Osteocyte (in vitro differentiated cells): ENCODE results near the gene ABHD16A. TPM values are rescaled to one million over a fixed set of nuclear protein-coding genes. Genes with fewer than 3 reads are reported as not detected.

Source experiments
- DNase-seq: peaks from one replicate; pipeline ENCODE4 v3.0.0; 2021; ENCODE audit warnings: mixed read lengths; ENCODE audit not compliant: unreplicated experiment; ENCODE audit errors: extremely low spot score
- H3K27ac Mint-ChIP-seq: one replicate; pipeline ENCODE4 v1.8.0; 2021; ENCODE audit warnings: mild to moderate bottlenecking, mixed read lengths; ENCODE audit not compliant: unreplicated experiment
- H3K27me3 Mint-ChIP-seq: one replicate; pipeline ENCODE4 v1.8.0; 2021; ENCODE audit warnings: mixed read lengths; ENCODE audit not compliant: unreplicated experiment
- H3K36me3 Mint-ChIP-seq: one replicate; pipeline ENCODE4 v1.8.0; 2021; ENCODE audit warnings: mixed read lengths; ENCODE audit not compliant: unreplicated experiment
- H3K4me1 Mint-ChIP-seq: one replicate; pipeline ENCODE4 v1.8.0; 2021; ENCODE audit warnings: mixed read lengths; ENCODE audit not compliant: unreplicated experiment
- H3K4me3 Mint-ChIP-seq: one replicate; pipeline ENCODE4 v1.8.0; 2021; ENCODE audit warnings: mild to moderate bottlenecking, moderate library complexity, mixed read lengths; ENCODE audit not compliant: unreplicated experiment
- H3K9me3 Mint-ChIP-seq: one replicate; pipeline ENCODE4 v1.8.0; 2021; ENCODE audit warnings: mixed read lengths; ENCODE audit not compliant: unreplicated experiment
- CTCF ChIP-seq: fragments of 200-600 bp; sonication (generic); IDR thresholded peaks from 2 replicates; pipeline ENCODE4 v1.5.0; 2021; ENCODE audit warnings: antibody characterized with exemption, mild to moderate bottlenecking, moderate library complexity
- total RNA-seq: library from RNA; stranded (reverse); gene quantifications from 2 replicates; pipeline ENCODE4 v1.2.1, GENCODE V29; 2021

Gene ABHD16A
- total RNA-seq, 1 donor from 2014 or later = 50.5 TPM

GRCh38 chr6:31744422-31744821 is 41.3 kb upstream of the ABHD16A start:
- Mint-ChIP-seq H3K36me3 (no peaks in the 10 kb centered on the region), H3K4me3 (no peak overlapping the region), H3K27ac (no peak overlapping the region), H3K9me3 (no peaks in the 10 kb centered on the region), H3K4me1 (peaks cover 12% of the 10 kb centered on the region), H3K27me3 (no peaks in the 10 kb centered on the region)
- no peak for DNase-seq
- TF ChIP-seq CTCF = no peak

- Mint-ChIP-seq H3K27ac (no peak overlapping the region), H3K4me1 (peaks cover 25% of the 10 kb centered on the region), H3K27me3 (no peaks in the 10 kb centered on the region), H3K9me3 (no peaks in the 10 kb centered on the region), H3K4me3 (no peak overlapping the region), H3K36me3 (no peaks in the 10 kb centered on the region)
- DNase-seq = no peak
- no peak for TF ChIP-seq CTCF
Observed at GRCh38 chr6:31742894-31743293, 39.8 kb upstream of the ABHD16A start.

GRCh38 chr6:31741815-31742214 is 38.7 kb upstream of the ABHD16A start:
- Mint-ChIP-seq H3K27me3 (no peaks in the 10 kb centered on the region), H3K36me3 (no peaks in the 10 kb centered on the region), H3K4me3 (no peak overlapping the region), H3K4me1 (peaks cover 33% of the 10 kb centered on the region), H3K27ac (no peak overlapping the region), H3K9me3 (no peaks in the 10 kb centered on the region)
- TF ChIP-seq CTCF = no peak
- no peak for DNase-seq

GRCh38 chr6:31740397-31741223 is 37.5 kb upstream of the ABHD16A start:
- Mint-ChIP-seq H3K27me3 (no peaks in the 10 kb centered on the region), H3K27ac (peak overlapping the region; percentile 96), H3K4me3 (peak overlapping the region; percentile 97), H3K9me3 (no peaks in the 10 kb centered on the region), H3K36me3 (no peaks in the 10 kb centered on the region), H3K4me1 (peaks cover 37% of the 10 kb centered on the region)
- DNase-seq = no peak
- no peak for TF ChIP-seq CTCF

- peak; percentile 99 for DNase-seq
- Mint-ChIP-seq H3K9me3 (no peaks in the 10 kb centered on the region), H3K4me1 (peaks cover 42% of the 10 kb centered on the region), H3K4me3 (peak within 1 kb of the TSS; percentile 97), H3K36me3 (no peaks in the 10 kb centered on the region), H3K27ac (peak within 1 kb of the TSS; percentile 96), H3K27me3 (no peaks in the 10 kb centered on the region)
- TF ChIP-seq CTCF = no peak
Observed at GRCh38 chr6:31739639-31740396, 36.7 kb upstream of the ABHD16A start, which contains the start of gene MSH5. Gene MSH5, plus strand, starts transcription at chr6:31740005. Its CDS starts 462 bp downstream, at chr6:31740467.
